NCI-H128 (cell line): ENCODE results near the gene BCL2L1.
"Not testable (repeated sequence)": the region's sequence is repeated elsewhere in the genome, so short reads cannot be mapped to it uniquely, and the experiment has no call there.

Experiments
- DNase-seq: peaks from one replicate; lab custom pipeline; 2025; ENCODE audit not compliant: unreplicated experiment; lab: John Stamatoyannopoulos, UW

The BCL2L1 gene

DNA sequence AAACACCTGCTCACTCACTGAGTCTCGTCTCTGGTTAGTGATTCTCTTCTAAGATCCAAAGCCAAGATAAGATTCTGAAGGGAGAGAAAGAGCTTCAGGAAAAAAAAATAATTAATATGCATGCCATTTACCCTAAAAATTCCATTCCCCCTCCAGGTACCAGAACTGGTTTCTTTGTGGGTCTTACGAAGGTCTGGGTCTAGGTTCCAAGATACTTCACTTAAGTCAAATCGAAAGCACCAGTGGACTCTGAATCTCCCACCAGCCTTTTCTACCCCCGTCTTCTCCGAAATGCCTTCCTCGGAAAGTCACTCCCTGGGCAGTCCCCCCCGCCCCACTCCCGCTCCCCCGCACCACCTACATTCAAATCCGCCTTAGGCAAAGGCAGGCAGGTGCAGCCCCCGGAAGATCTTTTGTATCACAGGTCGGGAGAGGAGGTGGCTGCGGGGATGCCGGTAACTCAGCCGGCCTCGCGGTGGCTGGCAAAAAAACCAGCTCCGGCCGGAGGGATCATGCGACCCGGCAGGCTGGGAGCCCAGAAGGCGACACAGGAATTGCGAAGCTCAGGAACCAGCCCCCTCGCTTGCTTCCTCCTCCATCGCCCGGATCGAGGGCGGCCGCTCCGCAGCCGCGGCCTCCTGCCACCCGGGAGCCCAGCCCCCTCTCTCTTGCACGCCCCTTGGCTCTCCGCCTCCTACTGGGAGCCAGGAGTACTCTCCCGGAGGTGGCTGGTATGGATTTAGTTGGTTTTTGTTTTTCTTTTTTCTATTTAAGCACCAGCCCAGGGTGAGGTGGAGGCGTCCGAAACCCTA, at the start of gene BCL2L1:
Gene BCL2L1 (minus strand): TSS at position 612 of the 812 bp plus-strand sequence. CDS start 650 bp downstream, outside the sequence.
- peak; percentile 81 for DNase-seq

DNA sequence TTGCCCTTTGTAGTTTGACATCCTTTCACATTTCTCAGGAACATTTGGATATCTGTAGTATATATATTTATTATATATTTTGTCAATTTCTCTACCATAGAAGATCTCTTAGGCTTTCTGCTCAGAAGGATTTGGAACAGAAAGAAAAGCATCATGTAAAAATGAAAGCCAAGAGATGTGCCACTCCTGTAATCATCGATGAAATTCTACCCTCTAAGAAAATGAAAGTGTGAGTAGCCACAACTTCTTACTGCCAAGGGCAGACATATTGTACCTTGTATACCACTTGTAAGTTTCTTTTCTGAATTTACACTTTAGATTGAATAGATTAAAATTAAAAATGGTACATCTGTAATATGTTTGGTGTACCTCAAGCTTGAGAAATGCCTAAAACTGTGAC, 47.6 kb upstream of the BCL2L1 start:
- DNase-seq = no peak

DNA sequence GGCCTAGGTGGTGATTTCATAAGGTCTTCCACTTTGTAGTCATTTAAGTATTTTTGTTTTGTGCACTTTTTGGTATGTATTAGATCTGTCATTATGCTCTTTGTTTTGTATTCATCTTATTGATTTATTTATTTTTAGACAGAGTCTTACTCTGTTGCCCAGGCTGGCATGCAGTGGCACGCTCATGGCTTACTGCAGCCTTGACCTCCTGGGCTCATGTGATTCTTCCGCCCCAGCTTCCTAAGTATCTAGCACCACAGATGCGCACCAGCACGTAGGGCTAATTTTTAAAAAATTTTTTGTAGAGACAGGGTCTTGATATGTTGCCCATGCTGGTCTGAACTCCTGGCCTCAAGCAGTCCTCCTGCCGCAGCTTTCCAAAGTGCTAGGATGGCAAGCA, 47.0 kb upstream of the BCL2L1 start:
- no peak for DNase-seq

DNA sequence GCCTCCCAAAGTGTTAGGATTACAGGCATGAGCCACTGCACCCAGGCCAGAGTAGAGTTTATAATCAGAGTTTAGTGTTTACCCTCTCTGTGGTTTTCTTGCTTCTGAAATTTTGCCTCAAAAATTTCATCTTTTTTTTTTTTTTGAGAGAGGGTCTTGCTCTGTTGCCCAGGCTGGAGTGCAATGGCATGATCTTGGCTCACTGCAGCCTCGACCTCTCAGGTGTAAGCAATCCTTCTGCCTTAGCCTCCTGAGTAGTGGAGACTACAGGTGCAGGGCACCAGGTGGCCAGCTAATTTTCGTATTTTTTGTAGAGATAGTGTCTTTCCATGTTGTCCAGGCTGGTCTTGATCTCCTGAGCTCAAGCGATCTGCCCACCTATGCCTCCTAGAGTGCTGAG, 45.1 kb upstream of the BCL2L1 start:
- no peak for DNase-seq

DNA sequence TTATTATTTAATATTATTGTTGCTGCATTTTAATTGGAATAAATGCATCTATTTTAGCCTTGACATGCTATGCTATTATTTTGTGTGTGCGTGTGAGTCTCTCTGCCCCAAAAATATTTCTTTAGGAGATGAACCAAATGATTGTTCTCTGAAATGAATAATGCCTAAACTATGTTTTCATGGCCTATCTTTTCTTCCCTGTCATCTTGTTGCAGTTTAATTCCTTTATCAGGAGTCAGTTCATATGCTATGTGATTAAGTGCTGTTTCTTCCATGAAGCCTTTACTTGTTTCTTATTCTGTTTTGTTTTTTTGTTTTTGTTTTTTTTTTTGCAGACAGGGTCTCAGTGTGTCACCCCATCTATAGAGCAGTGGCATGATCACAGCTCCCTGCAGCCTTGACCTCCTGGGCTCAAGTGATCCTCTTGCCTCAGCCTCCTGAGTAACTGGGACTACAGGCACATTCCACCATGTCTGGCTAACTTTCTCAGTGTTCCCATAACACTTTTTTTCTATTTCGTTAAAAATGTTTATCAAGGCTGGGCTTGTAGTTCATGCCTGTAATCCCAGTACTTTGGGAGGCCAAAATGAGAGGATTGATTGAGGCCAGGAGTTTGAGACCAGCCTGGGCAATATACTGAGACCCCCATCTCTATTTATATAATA, 42.1 kb upstream of the BCL2L1 start:
- no peak for DNase-seq

DNA sequence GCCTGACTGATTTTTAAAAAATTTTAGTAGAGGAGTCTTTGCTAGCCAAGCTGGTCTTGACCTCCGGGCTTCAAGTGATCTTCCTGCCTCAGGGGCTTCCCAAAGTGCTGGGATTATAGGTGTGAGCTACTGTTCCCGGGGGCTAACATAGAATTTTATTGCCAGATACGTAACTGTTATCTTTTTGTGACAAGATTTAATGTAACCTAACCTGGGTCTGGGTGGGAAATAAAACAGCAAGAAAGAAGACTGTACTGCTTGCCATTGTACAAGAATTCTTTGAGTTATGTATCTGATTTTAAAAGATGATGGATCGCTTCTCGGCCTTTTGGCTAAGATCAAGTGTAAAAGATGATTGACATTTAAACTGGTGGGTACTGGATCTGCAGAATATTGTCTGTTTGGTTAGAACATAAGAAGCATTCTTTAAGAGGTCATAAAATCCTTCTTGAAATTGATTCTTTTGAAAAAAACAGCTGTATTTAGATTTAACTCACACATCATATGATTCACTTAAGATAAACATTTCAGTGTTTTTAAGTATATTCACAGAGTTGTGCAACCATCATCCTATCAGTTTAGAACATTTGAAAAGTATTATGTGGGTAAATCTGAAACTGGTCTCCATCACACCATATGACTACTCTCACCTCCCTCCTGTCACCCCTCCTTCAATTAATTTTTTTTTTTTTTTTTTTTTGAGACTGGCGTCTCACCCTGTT, 38.0 kb upstream of the BCL2L1 start:
- DNase-seq = no peak

DNA sequence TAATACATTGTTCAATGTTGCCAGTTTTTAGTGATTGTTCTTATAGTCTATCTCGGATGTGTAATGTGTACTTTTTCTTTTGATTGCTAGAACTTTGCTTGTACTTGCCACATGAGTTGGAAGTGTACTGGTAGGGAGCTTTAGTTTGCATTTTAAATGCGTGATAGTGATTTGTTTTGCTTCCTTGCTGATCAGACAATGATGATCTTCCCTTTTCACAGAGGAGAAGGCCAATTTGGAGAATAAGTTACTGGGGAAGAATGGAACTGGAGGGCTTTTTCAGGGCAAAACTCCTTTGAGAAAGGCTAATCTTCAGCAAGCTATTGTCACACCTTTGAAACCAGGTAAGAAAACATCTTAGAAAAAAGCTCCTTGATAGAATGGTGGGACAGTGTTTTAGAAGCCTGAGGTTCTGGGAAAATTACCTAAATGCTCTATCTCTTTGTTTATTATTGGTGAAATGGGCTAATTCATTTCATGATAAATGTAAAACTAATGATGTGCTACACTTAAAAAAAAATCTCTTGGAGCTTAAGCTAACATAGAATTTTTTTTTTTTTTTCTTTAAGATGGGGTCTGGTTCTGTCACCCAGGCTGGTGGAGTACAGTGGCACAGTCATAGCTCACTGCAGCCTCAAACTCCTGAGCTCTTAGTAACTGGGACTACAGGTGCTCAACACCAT, 37.3 kb upstream of the BCL2L1 start:
- DNase-seq = no peak

DNA sequence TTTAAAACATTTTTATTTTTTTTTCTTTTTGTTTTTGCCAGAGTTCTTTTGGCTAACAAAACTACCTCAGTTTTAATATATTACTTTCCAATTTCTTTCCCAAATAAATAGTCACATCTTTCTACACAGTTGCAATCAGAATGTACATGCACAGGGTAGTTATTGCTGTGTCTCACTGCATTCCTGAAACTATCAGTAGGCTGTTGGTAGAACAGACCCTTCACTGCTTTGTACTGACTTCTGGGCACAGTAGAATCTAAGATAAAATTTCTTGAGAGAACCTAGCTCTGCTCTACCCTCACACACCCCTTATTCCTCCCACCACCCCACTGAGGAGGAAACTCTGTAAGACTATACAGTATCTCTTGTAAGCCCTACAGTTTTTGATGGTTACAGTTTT, 36.3 kb upstream of the BCL2L1 start:
- DNase-seq = no peak

DNA sequence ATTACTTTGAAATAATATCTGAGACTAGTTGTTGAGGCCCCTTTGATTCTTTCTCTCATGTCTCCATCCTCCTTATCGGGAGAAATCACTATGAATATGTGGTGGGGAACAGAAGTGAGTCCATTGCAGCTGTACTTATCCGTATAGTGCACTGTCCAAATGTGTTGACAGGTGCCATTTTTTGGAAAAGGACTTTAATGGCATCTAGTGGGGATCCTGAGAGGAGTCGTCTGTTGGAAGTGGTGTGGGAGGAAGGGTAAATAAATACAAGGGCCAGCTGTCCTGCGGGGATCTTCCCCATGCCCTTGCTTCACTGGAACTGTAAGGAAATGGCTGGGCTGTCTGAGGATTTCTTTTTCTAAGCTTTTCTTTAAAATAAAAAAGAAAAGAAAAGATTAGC, 35.9 kb upstream of the BCL2L1 start:
- no peak for DNase-seq

DNA sequence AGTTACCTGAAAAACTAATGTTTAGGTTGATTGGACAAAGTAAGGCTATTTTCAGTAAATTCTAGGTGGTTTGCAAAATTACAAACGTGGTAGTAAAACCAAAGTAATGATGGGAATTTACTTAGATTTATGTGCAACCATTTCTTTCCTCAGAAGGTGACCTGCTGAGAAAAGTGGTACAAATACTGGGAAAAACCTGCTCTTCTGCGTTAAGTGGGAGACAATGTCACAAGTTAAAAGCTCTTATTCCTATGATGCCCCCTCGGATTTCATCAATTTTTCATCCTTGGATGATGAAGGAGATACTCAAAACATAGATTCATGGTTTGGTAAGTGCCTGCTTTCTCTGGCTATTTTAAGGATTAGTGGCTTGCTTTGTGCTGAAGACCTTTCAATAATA, 34.6 kb upstream of the BCL2L1 start:
- no peak for DNase-seq

DNA sequence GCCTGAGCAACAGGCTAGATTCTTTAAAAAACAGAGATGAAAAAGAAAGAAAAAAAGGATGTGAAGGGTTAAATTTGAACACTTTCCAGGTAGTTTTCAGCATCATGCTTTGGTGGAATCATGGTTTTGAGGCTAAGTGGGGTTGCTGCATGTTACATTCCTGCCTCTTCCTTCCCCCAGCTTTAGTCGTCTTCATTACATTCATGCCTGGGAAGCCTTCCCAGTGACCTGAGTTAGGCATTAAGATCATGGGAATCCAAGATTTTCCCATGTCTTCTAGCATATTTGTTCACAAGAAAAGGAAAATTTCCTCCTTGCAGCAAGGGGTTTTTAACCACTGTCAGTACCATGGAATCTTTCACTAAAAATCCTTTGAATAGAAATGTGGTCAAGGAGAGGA, 28.5 kb upstream of the BCL2L1 start:
- DNase-seq = no peak

DNA sequence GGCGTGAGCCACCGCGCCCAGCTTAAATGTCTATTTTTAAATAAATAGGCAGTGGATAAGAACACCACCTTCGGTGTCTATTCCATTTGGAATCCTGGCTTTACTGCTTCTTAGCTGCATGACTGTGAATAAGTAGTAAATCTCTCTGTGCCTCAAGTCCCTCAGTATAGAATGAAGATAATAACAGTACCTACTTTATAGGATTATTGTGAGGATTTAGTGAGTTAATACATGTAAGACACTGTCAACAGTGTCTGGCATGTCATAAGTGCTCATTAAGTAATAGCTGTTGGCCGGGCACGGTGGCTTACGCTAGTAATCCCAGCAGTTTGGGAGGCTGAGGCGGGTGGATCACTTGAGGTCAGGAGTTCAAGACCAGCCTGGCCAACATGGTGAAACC, 26.6 kb upstream of the BCL2L1 start:
- DNase-seq = no peak

DNA sequence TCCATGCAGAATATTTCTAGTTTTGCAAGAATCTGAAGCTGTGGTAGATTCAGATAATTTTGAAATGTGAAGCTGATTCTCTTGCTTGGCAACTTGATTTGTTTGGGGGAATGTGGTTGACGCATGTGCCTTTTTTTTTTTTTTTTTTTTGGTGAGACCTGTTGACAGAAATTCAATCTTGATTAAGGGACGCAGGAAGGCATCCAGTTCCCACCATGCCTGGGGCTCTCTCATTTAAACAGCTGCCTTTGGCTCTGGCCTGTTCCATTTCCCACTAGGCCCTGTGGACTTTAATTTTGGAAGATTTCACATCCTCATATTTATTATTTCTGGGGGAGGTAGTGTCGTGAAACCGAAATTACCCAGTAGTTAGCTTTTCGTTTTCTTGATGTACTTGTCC, 25.0 kb upstream of the BCL2L1 start:
- DNase-seq = no peak

DNA sequence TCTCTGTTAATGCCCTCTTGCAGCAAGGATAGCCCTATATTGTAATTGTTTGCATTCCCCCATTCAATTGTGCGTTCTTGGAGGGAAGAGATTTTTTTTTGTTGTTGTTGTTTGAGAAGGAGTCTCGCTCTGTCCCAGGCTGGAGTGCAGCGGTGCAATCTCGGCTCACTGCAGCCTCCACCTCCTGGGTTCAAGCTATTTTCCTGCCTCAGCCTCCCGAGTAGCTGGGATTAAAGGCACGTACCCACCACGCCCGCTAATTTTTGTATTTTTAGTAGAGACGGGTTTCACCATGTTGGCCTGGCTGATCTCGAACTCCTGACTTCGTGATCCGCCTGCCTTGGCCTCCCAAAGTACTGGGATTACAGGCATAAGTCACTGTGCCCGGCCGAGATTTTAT, 24.4 kb upstream of the BCL2L1 start:
- not testable (repeated sequence) for DNase-seq

DNA sequence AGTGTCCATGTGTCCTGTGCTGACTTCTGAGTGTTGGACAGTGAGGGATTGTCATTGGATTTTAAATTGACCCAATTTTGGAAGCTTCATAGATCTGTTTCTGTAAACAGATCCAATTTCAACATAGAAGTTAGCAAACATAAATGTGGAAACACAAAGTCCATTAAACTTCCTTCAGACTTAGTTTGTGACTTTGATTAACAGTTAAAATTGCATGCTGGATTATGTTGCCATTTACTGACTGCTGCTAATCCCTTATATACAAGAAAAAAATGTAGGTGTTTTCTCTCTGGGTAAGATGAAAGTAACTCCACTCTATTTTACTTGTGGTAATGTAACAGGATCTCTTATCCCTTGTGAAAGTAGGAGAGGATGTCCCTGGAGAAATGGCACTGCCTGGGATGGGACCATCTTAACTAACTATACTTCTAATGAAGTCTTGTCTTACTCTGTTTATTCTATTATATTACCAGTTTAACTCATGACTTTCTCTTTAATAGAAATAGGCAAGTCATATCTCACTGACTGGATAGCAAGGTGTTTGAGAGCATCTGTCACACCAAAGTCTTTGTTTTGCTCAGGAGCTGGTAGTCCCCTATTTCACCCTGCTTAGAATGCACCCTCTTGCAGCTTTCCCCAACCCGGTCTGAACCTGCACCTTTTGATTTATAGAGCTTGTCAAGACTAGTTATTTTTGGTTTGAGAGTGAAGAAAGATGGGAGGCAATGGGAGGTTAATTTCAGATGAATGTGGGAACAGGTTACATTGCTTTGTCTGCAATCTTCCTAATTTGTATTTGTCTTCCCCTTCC, 23.6 kb upstream of the BCL2L1 start:
- no peak for DNase-seq

DNA sequence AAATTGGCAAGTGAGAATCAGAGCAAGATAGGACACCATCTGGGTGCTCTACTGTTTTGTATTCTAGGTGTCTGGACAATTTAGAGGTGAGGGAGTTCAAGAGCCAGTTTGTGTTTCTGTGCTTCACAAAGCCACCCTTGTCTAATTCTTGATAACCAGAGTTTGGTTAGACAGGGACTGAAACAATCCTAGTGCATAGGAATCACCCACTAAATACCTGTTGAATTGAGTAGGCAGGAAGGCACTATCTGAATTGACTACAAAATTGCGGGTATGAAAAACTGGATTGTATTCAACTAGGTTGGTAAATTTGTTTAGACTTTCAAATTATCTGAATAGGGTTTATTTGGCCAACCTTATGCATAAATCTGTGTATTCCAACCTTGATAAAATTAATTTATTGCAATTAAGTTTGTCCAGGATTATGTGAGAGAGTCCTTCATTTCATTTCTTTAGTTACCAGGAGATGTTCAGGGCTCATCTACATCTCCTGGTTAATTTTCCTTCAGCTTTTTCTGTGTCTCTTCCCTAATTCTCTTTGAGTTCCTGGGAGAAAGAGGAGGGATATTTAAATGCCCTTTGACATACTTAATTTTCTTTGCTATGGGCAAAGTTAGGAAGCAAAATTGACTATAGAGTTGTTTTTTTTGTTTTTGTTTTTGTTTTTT, 18.1 kb upstream of the BCL2L1 start:
- no peak for DNase-seq

DNA sequence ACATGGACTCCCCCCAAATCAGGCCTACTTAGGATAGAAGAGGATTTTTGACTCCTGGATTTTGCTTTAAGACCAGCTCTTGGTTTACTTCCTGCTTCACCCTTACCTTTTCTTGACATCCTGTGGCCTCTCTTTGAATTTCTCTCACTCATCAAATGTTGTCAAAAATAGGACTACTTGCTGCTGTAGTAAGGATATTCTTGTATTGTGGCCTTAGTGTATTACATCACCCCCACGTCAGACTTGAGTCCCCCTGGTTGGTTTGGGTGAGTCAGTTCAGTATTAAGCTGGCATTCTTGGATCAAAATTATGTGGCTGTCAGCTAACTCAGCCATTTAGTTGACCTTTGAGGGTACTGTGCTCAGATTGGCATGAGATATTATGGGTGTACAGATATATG, 17.5 kb upstream of the BCL2L1 start:
- DNase-seq = no peak

DNA sequence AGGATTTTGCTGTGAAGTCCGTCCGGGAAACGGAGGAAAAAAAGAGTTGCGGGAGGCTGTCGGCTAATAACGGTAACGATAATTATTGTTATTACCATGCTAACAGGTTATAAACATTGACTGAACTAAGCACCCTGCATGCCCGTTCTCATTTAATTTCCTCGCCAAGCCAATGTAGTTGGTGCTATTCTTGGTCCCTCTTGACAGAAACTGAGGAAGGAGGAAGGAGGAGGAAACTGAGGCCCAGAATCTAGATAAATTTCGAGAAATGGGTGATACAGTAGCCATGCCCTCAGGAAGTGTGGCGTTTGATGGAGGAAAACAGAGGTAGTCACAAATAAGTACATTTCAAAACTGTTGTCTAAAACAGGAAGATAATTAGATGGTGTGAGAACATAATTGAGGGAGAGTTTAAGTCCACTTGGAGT, 16.9 kb upstream of the BCL2L1 start:
- no peak for DNase-seq

DNA sequence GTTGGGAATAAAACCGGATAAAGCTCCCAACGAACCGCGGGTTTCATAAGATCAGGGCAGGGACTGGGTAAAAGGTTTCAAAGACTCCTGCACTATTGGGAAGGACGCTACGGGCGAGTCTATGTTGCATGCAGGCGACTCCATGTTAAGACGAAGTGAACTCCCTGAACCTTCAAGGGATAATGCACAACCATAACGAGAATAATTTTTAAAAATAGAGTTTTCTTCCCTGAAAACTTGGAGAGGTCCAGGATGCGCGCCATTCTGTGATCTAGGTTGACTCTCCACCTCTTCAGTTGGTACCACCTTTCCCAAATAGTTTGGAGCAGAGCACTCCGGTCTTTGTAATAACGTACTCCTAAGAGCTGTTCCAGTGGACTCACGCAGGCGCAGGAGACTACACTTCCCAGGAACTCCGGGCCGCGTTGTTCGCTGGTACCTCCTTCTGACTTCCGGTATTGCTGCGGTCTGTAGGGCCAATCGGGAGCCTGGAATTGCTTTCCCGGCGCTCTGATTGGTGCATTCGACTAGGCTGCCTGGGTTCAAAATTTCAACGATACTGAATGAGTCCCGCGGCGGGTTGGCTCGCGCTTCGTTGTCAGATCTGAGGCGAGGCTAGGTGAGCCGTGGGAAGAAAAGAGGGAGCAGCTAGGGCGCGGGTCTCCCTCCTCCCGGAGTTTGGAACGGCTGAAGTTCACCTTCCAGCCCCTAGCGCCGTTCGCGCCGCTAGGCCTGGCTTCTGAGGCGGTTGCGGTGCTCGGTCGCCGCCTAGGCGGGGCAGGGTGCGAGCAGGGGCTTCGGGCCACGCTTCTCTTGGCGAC, 16.3 kb upstream of the BCL2L1 start, which contains the start of gene TPX2:
Gene TPX2 (plus strand): TSS at position 562 of the 821 bp plus-strand sequence. CDS start 18,187 bp downstream, outside the sequence.
- DNase-seq = peak; percentile 90
